ENCODE data around the gene TOM1.

DNA sequence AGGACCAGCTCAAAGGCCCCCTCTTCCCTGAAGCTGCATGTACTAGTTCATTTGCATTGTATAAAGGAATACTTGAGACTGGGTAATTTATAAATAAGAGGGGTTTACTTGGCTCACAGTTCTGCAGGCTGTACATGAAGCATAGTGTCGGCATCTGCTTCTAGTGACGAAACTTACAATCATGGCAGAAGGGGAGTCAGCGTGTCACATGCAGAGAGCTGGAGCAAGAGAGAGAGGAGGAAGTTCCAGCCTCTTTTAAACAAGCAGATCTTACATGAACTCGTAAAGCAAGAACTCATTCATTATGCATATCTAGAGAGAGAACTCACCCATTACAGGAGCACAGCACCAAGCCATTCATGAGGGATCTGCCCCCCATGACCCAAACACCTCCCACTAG lies 49.5 kb upstream of the TOM1 start:
- TF ChIP-seq POLR2A (IDR thresholded peaks at IDR 0.05; ENCODE audit: low read depth, low read length) (no peak), POLR2AphosphoS5 (IDR thresholded peaks at IDR 0.05; ENCODE audit: low read depth, low read length) (no peak), TAF1 (IDR thresholded peaks at IDR 0.05; ENCODE audit: low read depth, low read length) (no peak)
